ENCODE results near the gene PARVG. TPM values are rescaled to one million over a fixed set of nuclear protein-coding genes. Genes with fewer than 3 reads are reported as not detected.

PARVG gene
- total RNA-seq, 1 donor from 2014 or later, result 19.9 TPM

DNA sequence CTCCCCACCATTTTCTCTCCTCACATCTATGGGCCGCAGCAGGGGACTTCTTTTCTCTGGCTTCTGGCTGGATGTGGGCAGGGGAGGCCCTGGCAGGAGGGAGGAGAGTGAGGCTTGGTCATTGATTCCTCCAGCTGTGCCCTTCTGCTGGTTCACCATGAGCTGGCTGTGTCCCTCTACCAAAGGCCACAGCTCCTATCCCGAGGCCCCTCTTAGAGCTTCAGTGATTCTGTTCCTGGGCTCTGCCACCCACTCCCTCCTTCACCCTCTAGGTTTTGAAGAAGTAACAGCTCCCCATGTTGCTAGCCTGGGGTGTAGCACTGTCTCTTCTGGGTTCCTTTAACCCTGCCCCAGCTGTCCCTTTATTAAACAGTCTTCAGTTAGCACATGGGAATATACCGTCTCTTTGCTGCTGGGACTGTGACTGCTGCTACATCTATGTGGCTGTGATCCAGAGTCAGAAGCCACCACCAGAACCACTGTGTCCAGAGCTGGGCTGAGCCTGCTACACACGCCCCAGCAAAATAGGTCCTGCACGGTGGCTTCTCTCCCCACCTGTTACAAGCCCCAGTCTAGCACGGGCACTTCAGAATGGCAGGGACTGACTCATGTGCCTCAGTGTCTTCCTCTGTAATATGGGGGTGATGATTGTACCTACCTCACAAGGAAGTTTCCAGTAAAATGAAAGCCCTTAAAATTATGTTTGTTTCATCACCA is 578 bp upstream of the PARVG start:
- intact Hi-C loops (cut with DNase I), result no loop called here
- no peak for DNase-seq (ENCODE audit: low spot score in 2 of 2)
- Histone ChIP-seq H3K36me3 (no peaks in the 10 kb centered on the region), H3K27me3 (no peaks in the 10 kb centered on the region), H3K4me3 (no peak overlapping the region), H3K9me3 (no peaks in the 10 kb centered on the region), H3K27ac (no peak overlapping the region), H3K4me1 (no peaks in the 10 kb centered on the region)
- TF ChIP-seq, protein P1, sequence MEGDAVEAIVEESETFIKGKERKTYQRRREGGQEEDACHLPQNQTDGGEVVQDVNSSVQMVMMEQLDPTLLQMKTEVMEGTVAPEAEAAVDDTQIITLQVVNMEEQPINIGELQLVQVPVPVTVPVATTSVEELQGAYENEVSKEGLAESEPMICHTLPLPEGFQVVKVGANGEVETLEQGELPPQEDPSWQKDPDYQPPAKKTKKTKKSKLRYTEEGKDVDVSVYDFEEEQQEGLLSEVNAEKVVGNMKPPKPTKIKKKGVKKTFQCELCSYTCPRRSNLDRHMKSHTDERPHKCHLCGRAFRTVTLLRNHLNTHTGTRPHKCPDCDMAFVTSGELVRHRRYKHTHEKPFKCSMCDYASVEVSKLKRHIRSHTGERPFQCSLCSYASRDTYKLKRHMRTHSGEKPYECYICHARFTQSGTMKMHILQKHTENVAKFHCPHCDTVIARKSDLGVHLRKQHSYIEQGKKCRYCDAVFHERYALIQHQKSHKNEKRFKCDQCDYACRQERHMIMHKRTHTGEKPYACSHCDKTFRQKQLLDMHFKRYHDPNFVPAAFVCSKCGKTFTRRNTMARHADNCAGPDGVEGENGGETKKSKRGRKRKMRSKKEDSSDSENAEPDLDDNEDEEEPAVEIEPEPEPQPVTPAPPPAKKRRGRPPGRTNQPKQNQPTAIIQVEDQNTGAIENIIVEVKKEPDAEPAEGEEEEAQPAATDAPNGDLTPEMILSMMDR (IDR thresholded peaks at IDR 0.05), result no peak

DNA sequence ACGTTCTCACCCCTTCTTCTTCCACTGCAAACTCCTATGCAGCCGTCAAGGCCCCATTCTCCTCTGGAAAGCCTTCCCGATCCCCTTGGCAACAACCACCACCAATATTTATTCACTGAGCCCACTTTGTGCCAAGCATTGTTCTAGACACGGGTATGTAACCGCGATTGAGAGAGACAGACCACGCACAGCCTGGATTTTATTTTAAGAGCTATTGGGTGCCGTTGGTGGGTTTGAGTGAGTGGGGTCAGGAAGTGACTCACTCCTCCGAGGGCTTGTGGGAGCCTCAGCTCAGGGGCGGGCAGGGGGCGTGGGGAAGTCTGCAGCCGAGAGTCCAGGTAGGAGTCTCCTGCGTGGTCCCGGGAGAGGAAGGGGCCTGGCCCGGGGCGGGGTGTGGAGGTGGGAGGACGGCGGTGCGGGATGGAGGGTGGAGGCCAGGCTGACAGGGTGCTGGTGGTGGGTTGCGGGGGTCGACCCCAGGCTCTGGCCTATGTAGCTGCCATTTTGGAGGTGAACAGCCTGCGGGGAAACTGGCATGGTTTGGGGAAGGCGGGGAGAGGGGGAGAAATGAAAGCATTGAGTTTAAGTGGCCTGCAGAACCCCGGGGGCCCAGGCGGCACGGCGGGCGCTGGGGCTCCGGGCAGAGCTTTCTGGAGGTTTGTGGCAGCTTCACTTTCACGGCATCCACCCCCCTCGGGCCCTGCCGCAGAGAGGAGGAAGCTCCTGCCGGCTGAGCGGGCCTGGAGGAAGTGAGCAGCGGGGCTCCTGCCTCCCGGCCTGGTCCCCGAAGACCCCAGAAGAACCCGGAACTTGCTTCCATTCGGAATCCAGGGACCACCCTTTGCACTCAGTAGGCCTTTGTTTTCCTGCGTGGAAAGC is 547 bp downstream of the PARVG start:
- Histone ChIP-seq H3K36me3 (no peaks in the 10 kb centered on the region), H3K4me1 (no peaks in the 10 kb centered on the region), H3K4me3 (peak overlapping the region in 1 of 2 donors; percentile 45), H3K27me3 (no peaks in the 10 kb centered on the region), H3K9me3 (no peaks in the 10 kb centered on the region), H3K27ac (peak overlapping the region; percentile 40 to 43)
- no peak for DNase-seq (ENCODE audit: low spot score in 2 of 2)
- TF ChIP-seq, protein P1 (IDR thresholded peaks at IDR 0.05), result no peak
- intact Hi-C loops (cut with DNase I), result no loop called here

DNA sequence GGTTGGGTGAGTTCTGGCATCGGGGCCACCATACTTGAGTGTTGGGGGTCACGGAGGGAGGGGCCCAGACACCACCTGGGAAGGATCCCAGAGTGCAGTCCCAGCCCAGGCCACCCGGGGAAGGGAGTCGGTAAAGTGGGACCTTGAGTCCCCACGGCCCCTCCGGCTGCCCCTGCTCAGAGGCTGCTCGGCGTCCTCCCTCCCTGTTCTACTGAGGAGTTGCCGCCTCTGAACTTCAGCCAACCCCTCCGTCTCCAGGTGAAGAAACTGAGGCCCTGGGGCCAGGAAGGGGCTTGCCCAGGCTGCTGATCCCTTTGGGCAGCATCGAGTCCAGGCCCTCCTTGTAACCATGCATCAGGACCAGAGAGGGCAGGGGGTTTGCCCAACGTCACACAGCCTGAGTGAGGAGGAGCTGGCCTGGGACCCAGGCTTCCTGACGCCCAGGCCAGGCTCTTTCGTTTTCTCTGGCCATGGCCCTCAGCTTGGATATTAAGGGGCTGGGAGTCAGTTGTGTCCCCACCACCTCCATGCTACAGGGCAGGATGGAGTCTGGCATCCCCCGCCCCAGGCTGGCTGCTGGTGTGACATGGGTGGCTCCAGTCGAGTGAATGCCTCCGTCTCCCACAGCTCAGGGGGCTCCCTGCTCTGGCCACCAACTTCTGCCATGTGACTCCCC is 1.3 kb downstream of the PARVG start:
- TF ChIP-seq, protein P1 (IDR thresholded peaks at IDR 0.05), result no peak
- Histone ChIP-seq H3K4me1 (no peaks in the 10 kb centered on the region), H3K27ac (peak overlapping the region; percentile 40 to 43), H3K4me3 (peak overlapping the region in 1 of 2 donors; percentile 45), H3K9me3 (no peaks in the 10 kb centered on the region), H3K36me3 (no peaks in the 10 kb centered on the region), H3K27me3 (no peaks in the 10 kb centered on the region)
- intact Hi-C loops (cut with DNase I), result no loop called here
- no peak for DNase-seq (ENCODE audit: low spot score in 2 of 2)

DNA sequence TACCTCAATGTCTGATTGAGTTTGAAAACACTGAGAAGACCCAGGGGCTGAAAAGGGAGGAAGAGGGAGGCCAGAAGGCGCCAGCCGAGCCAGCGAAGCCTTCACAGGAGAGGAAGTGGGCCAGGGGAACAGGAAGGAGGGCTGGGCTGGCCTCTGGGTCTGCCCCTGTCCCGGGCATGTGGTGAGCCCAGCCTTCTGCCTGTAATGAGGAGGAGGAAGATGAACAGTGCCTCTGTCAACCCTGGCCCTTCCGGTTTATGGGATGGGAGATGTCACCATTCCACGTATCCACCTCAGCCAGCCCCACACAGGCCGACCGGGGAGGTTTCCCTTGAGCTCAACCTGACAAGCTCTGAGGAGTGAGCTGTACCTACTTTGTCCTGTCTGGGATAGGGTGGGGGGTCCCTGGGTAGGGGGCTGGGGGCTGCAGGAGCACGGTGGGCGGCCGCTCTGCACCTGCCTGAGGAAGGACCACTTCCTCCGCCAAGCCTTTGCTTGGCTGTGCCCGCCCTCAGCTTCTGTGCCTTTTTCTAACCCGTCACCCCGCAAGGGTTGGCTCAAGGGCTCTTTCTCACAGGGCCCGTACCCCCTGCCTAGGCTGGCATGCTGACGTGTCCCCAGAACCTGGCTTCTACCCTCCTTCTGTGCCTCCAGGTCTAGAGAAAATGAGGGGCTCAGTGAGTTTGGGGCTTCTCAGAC is 2.0 kb downstream of the PARVG start:
- H3K4me3 ChIP-seq, result peak overlapping the region in 1 of 2 donors; percentile 45
- TF ChIP-seq, protein P1 (IDR thresholded peaks at IDR 0.05), result no peak
- no peaks in the 10 kb centered on the region for H3K4me1 ChIP-seq
- intact Hi-C loops (cut with DNase I), result no loop called here
- peak in 1 of 2 donors; percentile 76 for DNase-seq (ENCODE audit: low spot score in 2 of 2)
- no peaks in the 10 kb centered on the region for H3K36me3 ChIP-seq
- H3K27ac ChIP-seq, result peak overlapping the region in 1 of 2 donors; percentile 43
- H3K27me3 ChIP-seq, result no peaks in the 10 kb centered on the region
- H3K9me3 ChIP-seq, result no peaks in the 10 kb centered on the region

DNA sequence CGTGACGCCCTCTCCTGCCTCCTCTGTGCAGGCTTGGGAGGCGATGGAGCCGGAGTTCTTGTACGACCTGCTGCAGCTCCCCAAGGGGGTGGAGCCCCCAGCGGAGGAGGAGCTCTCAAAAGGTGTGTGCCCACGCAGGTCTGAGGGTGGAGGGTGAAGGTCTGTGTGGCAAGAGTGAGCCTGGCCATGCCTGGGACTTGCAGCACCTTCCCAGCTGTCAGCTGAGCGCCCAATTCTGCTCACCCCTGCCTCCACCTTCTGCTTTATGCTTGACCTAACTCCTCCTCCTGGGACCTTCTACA is 2.5 kb downstream of the PARVG start:
- no peak for DNase-seq (ENCODE audit: low spot score in 2 of 2)
- intact Hi-C loops (cut with DNase I), result no loop called here
- no peak overlapping the region for H3K27ac ChIP-seq
- no peaks in the 10 kb centered on the region for H3K27me3 ChIP-seq
- no peaks in the 10 kb centered on the region for H3K4me1 ChIP-seq
- no peaks in the 10 kb centered on the region for H3K9me3 ChIP-seq
- no peak overlapping the region for H3K4me3 ChIP-seq
- TF ChIP-seq, protein P1 (IDR thresholded peaks at IDR 0.05), result no peak
- no peaks in the 10 kb centered on the region for H3K36me3 ChIP-seq
